CD4-positive, alpha-beta memory T cell (primary cell): ENCODE results near the gene PPAT. TPM values are rescaled to one million over a fixed set of nuclear protein-coding genes. Genes with fewer than 3 reads are reported as not detected.

Source experiments
- CTCF ChIA-PET: fragments of 350-600 bp; sonication (Branson Sonifier 250); formaldehyde crosslinking; loops from one replicate; lab custom pipeline; 2021; ENCODE audit warnings: inconsistent platforms; ENCODE audit not compliant: partially characterized antibody; lab: Charles Lee
- POLR2A ChIA-PET: fragments of 350-600 bp; sonication (Branson Sonifier 250); formaldehyde crosslinking; loops from one replicate; lab custom pipeline; 2021; ENCODE audit not compliant: partially characterized antibody; lab: Charles Lee
- DNase-seq, 5 donors: peaks; one replicate each; pipeline versions ENCODE4 v3.0.0 to v3.0.0-alpha.2; 2020 to 2022; ENCODE audit warnings: mixed read lengths in 1 of 5
- H3K27ac ChIP-seq: one replicate; pipeline ENCODE4 v1.7.0; 2013; ENCODE audit warnings: low read depth, low read length
- H3K27me3 ChIP-seq: 2 replicates; pipeline ENCODE4 v1.7.0; 2013; ENCODE audit warnings: mild to moderate bottlenecking, low read length, moderate library complexity; ENCODE audit not compliant: insufficient read depth
- H3K36me3 ChIP-seq: 2 replicates; pipeline ENCODE4 v1.7.0; 2013; ENCODE audit warnings: mild to moderate bottlenecking, low read length, moderate library complexity; ENCODE audit not compliant: insufficient read depth
- H3K4me1 ChIP-seq: 2 replicates; pipeline ENCODE4 v1.7.0; 2013; ENCODE audit warnings: mild to moderate bottlenecking, low read length, moderate library complexity; ENCODE audit not compliant: insufficient read depth
- H3K4me3 ChIP-seq, 2 donors: one replicate each; pipeline ENCODE4 v1.7.0; 2013; ENCODE audit warnings: low read length in 2 of 2, mild to moderate bottlenecking in 1 of 2
- H3K9me3 ChIP-seq, 2 donors: one replicate each; pipeline ENCODE4 v1.7.0; 2013; ENCODE audit warnings: low read length in 2 of 2, control low read depth in 1 of 2; ENCODE audit not compliant: control insufficient read depth in 1 of 2
- H3K27ac Mint-ChIP-seq, 7 donors: one replicate each; pipeline ENCODE4 v1.8.0; 2020 to 2021; ENCODE audit warnings: mixed read lengths in 7 of 7, mild to moderate bottlenecking in 6 of 7, inconsistent platforms in 3 of 7, moderate library complexity in 3 of 7
- H3K27me3 Mint-ChIP-seq, 2 donors: one replicate each; pipeline ENCODE4 v1.8.0; 2020 to 2021; ENCODE audit warnings: mixed read lengths in 2 of 2
- H3K36me3 Mint-ChIP-seq, 2 donors: one replicate each; pipeline ENCODE4 v1.8.0; 2020 to 2021; ENCODE audit warnings: mixed read lengths in 2 of 2, inconsistent platforms in 1 of 2, mild to moderate bottlenecking in 1 of 2
- H3K4me1 Mint-ChIP-seq, 4 donors: one replicate each; pipeline ENCODE4 v1.8.0; 2020 to 2021; ENCODE audit warnings: mixed read lengths in 4 of 4, mild to moderate bottlenecking in 1 of 4
- H3K4me3 Mint-ChIP-seq, 8 donors: one replicate each; pipeline ENCODE4 v1.8.0; 2020 to 2021; ENCODE audit warnings: mixed read lengths in 8 of 8, mild to moderate bottlenecking in 7 of 8, moderate library complexity in 6 of 8, inconsistent platforms in 3 of 8
- H3K9me3 Mint-ChIP-seq, 8 donors: one replicate each; pipeline ENCODE4 v1.8.0; 2020 to 2021; ENCODE audit warnings: mixed read lengths in 8 of 8, mild to moderate bottlenecking in 5 of 8, inconsistent platforms in 3 of 8, moderate library complexity in 1 of 8
- intact Hi-C: fragments of 100-400 bp; cut with micrococcal nuclease; formaldehyde crosslinking; loops from one replicate; pipeline ENCODE4 v1.15.1; 2023
- polyA plus RNA-seq, 2 donors: library from polyadenylated mRNA; unstranded; fragments of 300-500 nt; fragmentation: Illumina TruSeq; gene quantifications; one replicate each; pipeline ENCODE4 v1.2.3, GENCODE V29; 2021
- total RNA-seq, 2 experiments: library from RNA; stranded (reverse); gene quantifications; one replicate each; pipeline ENCODE4 v1.2.3, GENCODE V29; 2021

PPAT gene
- total and polyA plus RNA-seq, 4 experiments from 2014 or later = 7.0 to 15.7 (median 13.4) TPM

DNA sequence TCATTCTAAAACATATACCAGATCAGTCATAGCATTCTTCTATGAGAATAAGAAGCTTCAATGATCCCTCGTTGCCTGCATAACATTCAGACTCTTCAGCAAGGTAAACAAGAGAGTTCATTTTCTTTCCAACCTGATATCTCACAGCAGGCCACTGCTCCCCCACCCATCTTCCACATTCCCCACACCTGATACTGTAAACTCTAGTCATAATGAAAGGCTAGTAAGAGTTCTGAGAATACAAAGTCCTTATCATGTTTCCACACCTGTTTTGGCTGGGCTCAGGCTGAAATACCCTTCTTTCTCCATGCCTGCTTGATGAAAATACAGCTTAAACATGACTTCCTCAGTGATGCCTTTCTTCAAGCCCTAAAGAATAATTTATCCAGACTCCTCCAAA is 45.9 kb downstream of the PPAT start:
- H3K36me3 Mint-ChIP-seq = peaks cover 0 to 11% of the 10 kb centered on the region in 2 donors
- peak overlapping the region in 6 of 8 donors; percentile 11 to 94 (median 34) for H3K4me3 Mint-ChIP-seq
- H3K9me3 ChIP-seq = no peaks in the 10 kb centered on the region
- H3K36me3 ChIP-seq = no peaks in the 10 kb centered on the region
- H3K4me1 ChIP-seq = peaks cover 20% of the 10 kb centered on the region
- no peak for DNase-seq
- no peak overlapping the region for H3K4me3 ChIP-seq
- H3K27ac Mint-ChIP-seq = peak overlapping the region; percentile 49 to 99 (median 83)
- POLR2A ChIA-PET = interaction anchor here (1.9 kb wide), 1 partner anchor 46 kb away, joined by 5 read pairs; the partner anchor contains the start of gene PPAT
- no peak overlapping the region for H3K27ac ChIP-seq
- intact Hi-C loops = loop anchor here (5.0 kb wide), 1 partner anchor 842 kb away; the partner anchor contains the start of gene CLOCK
- no peaks in the 10 kb centered on the region for H3K27me3 ChIP-seq
- no peaks in the 10 kb centered on the region for H3K27me3 Mint-ChIP-seq
- CTCF ChIA-PET = interaction anchor here (1.4 kb wide), 1 partner anchor 34 kb away, joined by 3 read pairs; no protein-coding TSS in a partner anchor
- peaks cover 19 to 44% (median 34%) of the 10 kb centered on the region in 4 donors for H3K4me1 Mint-ChIP-seq
- peaks cover 0 to 4% (median 0%) of the 10 kb centered on the region in 8 donors for H3K9me3 Mint-ChIP-seq

- peak overlapping the region; percentile 81 for H3K27ac ChIP-seq
- ChIA-PET POLR2A (interaction anchor here (1.0 to 3.0 kb wide), 4 partner anchors 17 to 520 kb away, joined by 3 to 93 read pairs (median 14); partner anchors contain the start of genes PAICS, PPAT and REST), CTCF (interaction anchor here (1.5 to 1.7 kb wide), 3 partner anchors 16 to 156 kb away, joined by 5 to 7 read pairs (median 5); no protein-coding TSS in a partner anchor)
- H3K36me3 ChIP-seq = no peaks in the 10 kb centered on the region
- intact Hi-C loops = loop anchor here (5.0 kb wide), 1 partner anchor 841 kb away; the partner anchor contains the start of gene CLOCK
- Mint-ChIP-seq H3K4me1 (peaks cover 21 to 49% (median 39%) of the 10 kb centered on the region in 4 donors), H3K27me3 (no peaks in the 10 kb centered on the region), H3K4me3 (peak overlapping the region; percentile 91 to 100 (median 96)), H3K36me3 (peaks cover 0 to 11% of the 10 kb centered on the region in 2 donors), H3K9me3 (peaks cover 0 to 4% (median 0%) of the 10 kb centered on the region in 8 donors), H3K27ac (peak overlapping the region; percentile 98 to 100 (median 99))
- no peaks in the 10 kb centered on the region for H3K27me3 ChIP-seq
- DNase-seq = peak in 1 of 5 donors; percentile 2
- peak overlapping the region; percentile 63 to 94 for H3K4me3 ChIP-seq
- H3K9me3 ChIP-seq = no peaks in the 10 kb centered on the region
- H3K4me1 ChIP-seq = peaks cover 20% of the 10 kb centered on the region
These were observed 47.1 kb downstream of the PPAT start for GRCh38 chr4:56388306-56388705.

DNA sequence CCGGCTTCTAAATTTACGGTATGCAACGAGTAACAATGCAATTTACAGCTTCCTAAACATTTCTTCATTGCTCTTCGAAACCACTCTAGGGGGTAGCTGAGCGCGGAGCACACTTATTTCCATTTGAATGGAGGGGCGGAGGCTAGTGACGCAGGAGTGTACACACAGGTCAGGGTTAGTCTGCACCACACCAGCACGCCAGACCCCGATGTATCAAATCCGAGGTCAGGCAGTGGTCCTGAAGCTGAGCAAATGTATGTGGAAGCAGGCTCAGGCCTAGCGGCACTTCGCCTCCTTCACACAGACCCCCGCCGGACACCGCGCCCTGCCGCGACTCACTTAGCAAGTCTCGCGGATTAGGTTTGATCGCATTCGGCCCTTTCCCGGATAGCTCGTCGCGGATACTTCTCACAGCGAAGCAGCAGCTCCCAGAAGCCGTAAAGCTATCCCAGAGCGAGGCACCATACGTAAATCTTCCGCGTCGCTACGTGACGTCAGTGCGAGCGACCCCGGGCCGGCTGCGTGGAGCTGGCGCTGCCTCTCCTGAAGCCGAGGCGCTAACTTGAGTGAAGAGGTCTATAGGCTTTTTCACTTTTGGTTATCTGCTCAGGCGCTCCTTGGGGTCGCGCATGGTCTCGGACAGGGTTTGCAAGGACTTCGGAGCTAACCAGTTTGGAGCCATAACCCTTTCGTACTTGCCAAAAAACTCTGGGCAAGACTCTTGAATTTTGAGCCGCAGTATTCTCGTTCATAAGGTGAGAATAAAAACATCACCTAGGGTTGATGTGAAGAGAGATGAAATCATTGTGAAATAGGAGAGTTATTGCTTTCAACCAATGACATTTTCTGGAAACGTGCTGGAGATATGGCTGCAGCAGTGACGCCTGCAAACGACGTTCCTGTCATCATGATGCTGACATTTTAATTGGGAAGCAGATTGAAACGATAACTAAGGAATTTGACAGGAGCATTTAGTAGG is 48.1 kb downstream of the PPAT start, which contains the start of gene AASDH:
TSS of gene AASDH (minus strand) at position 469 of the 979 bp plus-strand sequence. CDS start 3,192 bp downstream, outside the sequence.
- Histone ChIP-seq H3K9me3 (no peaks in the 10 kb centered on the region), H3K4me3 (peak within 1 kb of the TSS; percentile 63 to 94), H3K27me3 (no peaks in the 10 kb centered on the region), H3K4me1 (peaks cover 20% of the 10 kb centered on the region), H3K27ac (peak within 1 kb of the TSS; percentile 81), H3K36me3 (no peaks in the 10 kb centered on the region)
- intact Hi-C loops = loop anchor here (1.0 to 5.0 kb wide), 8 partner anchors 49 to 840 kb away; partner anchors contain the start of genes ARL9, CEP135, CLOCK and NOA1
- Mint-ChIP-seq H3K27me3 (no peaks in the 10 kb centered on the region), H3K9me3 (peaks cover 0 to 4% (median 0%) of the 10 kb centered on the region in 8 donors), H3K4me3 (peak within 1 kb of the TSS; percentile 91 to 100 (median 96)), H3K4me1 (peaks cover 21 to 48% (median 37%) of the 10 kb centered on the region in 4 donors), H3K27ac (peak within 1 kb of the TSS; percentile 98 to 100 (median 99)), H3K36me3 (peaks cover 2 to 13% of the 10 kb centered on the region in 2 donors)
- CTCF ChIA-PET = interaction anchor here (1.0 to 2.1 kb wide), 11 partner anchors 10 to 590 kb away, joined by 3 to 15 read pairs (median 6); partner anchors contain the start of genes CEP135, NOA1, PAICS and PPAT
- POLR2A ChIA-PET = interaction anchor here (0.6 to 3.0 kb wide), 21 partner anchors 11 to 842 kb away, joined by 3 to 93 read pairs (median 4); partner anchors contain the start of genes CEP135, NOA1, PAICS and POLR2B
- DNase-seq = peak; percentile 94 to 96 (median 95)

- CTCF ChIA-PET = interaction anchor here (0.7 to 2.1 kb wide), 6 partner anchors 11 to 591 kb away, joined by 3 to 15 read pairs (median 5); partner anchors contain the start of genes CEP135, NOA1, PAICS and PPAT
These were observed 49.3 kb downstream of the PPAT start for GRCh38 chr4:56386091-56386490.

GRCh38 chr4:56375458-56375857 is 60.0 kb downstream of the PPAT start:
- CTCF ChIA-PET = no interaction called here
- Histone ChIP-seq H3K27ac (no peak overlapping the region), H3K27me3 (no peaks in the 10 kb centered on the region), H3K36me3 (no peaks in the 10 kb centered on the region), H3K4me1 (no peaks in the 10 kb centered on the region), H3K9me3 (no peaks in the 10 kb centered on the region), H3K4me3 (no peak overlapping the region)
- intact Hi-C loops = no loop called here
- Mint-ChIP-seq H3K36me3 (peaks cover 24 to 27% of the 10 kb centered on the region in 2 donors), H3K27ac (peak overlapping the region in 4 of 7 donors; percentile 36 to 82 (median 50)), H3K4me3 (no peak overlapping the region), H3K9me3 (no peaks in the 10 kb centered on the region), H3K27me3 (no peaks in the 10 kb centered on the region), H3K4me1 (peaks cover 0 to 6% (median under 1%) of the 10 kb centered on the region in 4 donors)
- DNase-seq = no peak
- POLR2A ChIA-PET = no interaction called here

More at GRCh38 chr4:56386091-56386490, 49.3 kb downstream of the PPAT start:
- peaks cover 21 to 48% (median 37%) of the 10 kb centered on the region in 4 donors for H3K4me1 Mint-ChIP-seq
- H3K36me3 ChIP-seq = no peaks in the 10 kb centered on the region
- intact Hi-C loops = loop anchor here (5.0 kb wide), 1 partner anchor 839 kb away; the partner anchor contains the start of gene CLOCK
- DNase-seq = no peak
- peak overlapping the region; percentile 29 to 100 (median 69) for H3K4me3 Mint-ChIP-seq
- no peak overlapping the region for H3K4me3 ChIP-seq
- H3K36me3 Mint-ChIP-seq = peaks cover 7 to 13% of the 10 kb centered on the region in 2 donors
- H3K4me1 ChIP-seq = peaks cover 20% of the 10 kb centered on the region
- H3K27ac ChIP-seq = no peak overlapping the region
- POLR2A ChIA-PET = interaction anchor here (0.9 to 3.0 kb wide), 6 partner anchors 50 to 592 kb away, joined by 3 to 93 read pairs (median 21); partner anchors contain the start of genes CEP135, NOA1, PAICS and POLR2B
- no peaks in the 10 kb centered on the region for H3K27me3 Mint-ChIP-seq
- H3K9me3 Mint-ChIP-seq = peaks cover 0 to 4% (median 0%) of the 10 kb centered on the region in 8 donors
- H3K27ac Mint-ChIP-seq = peak overlapping the region; percentile 36 to 99 (median 70)
- no peaks in the 10 kb centered on the region for H3K9me3 ChIP-seq
- no peaks in the 10 kb centered on the region for H3K27me3 ChIP-seq

DNA sequence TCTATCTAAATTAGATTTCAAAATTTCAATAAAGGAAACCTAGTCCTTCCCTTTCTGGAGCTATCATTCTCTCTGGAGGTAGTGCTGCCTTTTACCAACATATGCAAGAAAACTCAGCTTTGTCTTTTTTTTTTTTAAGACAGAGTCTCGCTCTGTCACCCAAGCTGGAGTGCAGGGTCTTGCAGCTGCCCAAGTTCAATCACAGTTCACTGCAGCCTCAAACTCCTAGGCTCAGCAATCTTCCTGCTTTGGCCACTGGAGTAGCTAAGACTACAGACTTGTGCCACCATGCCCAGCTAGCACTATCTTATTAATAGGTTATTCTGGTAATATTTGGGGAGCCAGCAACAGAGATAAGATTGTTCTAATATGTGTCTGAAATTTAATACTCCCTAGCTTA is 60.5 kb downstream of the PPAT start:
- no peak overlapping the region for H3K27ac ChIP-seq
- no peaks in the 10 kb centered on the region for H3K9me3 Mint-ChIP-seq
- no peak for DNase-seq
- no peaks in the 10 kb centered on the region for H3K36me3 ChIP-seq
- intact Hi-C loops = no loop called here
- CTCF ChIA-PET = no interaction called here
- peaks cover 0 to 6% (median under 1%) of the 10 kb centered on the region in 4 donors for H3K4me1 Mint-ChIP-seq
- POLR2A ChIA-PET = no interaction called here
- H3K4me3 Mint-ChIP-seq = no peak overlapping the region
- no peak overlapping the region for H3K4me3 ChIP-seq
- H3K27ac Mint-ChIP-seq = peak overlapping the region in 1 of 7 donors; percentile 18
- H3K36me3 Mint-ChIP-seq = peaks cover 23 to 29% of the 10 kb centered on the region in 2 donors
- H3K4me1 ChIP-seq = no peaks in the 10 kb centered on the region
- H3K9me3 ChIP-seq = no peaks in the 10 kb centered on the region
- H3K27me3 ChIP-seq = no peaks in the 10 kb centered on the region
- H3K27me3 Mint-ChIP-seq = no peaks in the 10 kb centered on the region
